MV-4-11 (cell line): ENCODE data around the gene SLC7A9.

ENCODE experiments used
- DNase-seq: peaks from one replicate; lab custom pipeline; 2025; lab: John Stamatoyannopoulos, UW

The SLC7A9 gene

GRCh38 chr19:32824916-32825608 lies 44.5 kb downstream of the SLC7A9 start:
- no peak for DNase-seq

- no peak for DNase-seq
Measured at GRCh38 chr19:32824191-32824751, 45.3 kb downstream of the SLC7A9 start.

GRCh38 chr19:32823747-32824102 lies 45.8 kb downstream of the SLC7A9 start:
- no peak for DNase-seq

- DNase-seq, result no peak
Measured at GRCh38 chr19:32822916-32823746, 46.4 kb downstream of the SLC7A9 start.

- no peak for DNase-seq
Measured at GRCh38 chr19:32819419-32820400, 49.9 kb downstream of the SLC7A9 start.

DNA sequence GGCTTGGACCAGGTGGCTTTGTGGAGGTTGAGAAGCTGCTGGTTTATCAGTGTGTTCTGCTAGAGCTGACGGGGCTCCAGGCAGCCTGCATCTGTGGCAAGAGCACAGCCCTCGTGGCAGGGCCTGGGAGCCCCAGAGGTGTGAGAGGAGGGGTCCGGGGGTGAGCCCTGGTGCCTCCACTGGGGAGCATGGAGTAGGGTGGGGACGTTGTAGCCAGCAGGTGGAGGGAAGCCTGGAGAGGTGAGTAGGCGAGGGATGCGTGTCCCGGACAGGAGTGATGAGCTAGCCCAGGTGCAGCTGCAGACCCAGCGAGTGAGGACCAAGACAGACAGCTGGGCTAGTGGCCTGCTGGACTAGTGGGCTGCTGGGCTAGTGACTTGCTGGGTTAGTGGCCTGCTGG lies 51.0 kb downstream of the SLC7A9 start:
- no peak for DNase-seq

GRCh38 chr19:32817569-32818476 lies 51.7 kb downstream of the SLC7A9 start:
- DNase-seq, result no peak

DNA sequence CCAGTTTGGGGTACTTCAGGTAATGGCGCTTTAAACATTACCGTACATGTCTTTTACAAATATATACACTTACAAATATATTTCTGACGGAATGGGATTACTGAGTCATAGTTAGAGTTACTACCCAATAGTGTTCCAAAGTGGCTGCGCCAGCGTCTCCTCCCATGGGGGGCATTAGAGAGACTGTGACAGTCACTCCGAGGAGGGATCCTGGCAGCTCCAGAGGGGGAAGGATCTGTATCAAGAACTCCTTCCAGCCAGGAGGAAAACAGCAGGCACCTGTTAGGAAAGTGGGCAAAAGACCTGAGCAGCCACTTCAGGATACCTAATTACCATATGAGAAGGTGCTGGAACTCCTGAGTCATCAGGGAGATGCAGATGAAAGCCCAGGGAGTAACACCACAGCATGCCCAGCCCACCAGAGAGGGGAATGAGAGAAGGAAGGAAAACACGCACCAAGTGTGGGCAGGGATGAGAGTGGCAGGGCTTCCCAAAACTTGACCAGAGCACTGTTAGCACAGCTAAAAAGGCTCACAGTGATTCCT lies 52.9 kb downstream of the SLC7A9 start:
- no peak for DNase-seq

DNA sequence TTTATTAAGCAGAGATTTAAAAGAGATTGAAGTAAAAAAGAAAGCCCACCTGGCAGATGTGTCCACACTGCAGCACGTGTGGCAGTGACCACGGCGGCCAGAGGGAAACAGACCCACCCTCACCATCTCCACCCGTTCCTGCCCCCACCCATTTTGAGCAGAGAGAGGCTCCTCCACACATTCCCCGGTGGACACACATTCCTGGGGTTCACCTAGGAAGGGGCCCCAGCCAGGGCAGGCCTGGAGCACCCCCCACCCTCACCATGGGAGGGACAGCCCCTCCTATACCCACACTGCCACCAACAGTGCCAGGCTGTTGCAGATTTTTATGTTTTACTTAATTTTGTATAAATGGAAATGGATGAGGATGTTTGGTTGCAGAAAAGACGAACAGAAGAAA lies 54.9 kb downstream of the SLC7A9 start:
- DNase-seq, result no peak

GRCh38 chr19:32813862-32814425 lies 55.6 kb downstream of the SLC7A9 start:
- DNase-seq, result no peak

DNA sequence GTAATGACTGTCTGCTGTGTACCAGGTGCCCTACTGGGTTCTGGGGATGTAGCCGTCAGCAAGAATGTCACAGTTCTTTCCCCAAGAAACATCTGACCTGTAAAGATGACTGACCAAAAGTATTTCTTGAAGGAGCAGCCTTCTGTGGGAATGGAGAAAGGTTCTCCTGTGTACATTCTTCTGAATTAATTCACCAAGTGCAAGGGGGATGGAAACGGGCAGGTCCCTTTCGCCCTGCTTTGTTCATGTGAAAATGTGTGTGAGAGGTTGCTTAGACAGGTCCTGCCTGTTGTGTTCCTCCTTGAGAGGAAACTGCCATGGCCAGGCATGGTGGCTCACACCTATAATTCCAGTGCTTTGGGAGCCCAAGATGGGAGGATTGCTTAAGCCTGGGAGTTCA lies 57.0 kb downstream of the SLC7A9 start:
- no peak for DNase-seq

GRCh38 chr19:32812036-32812435 lies 57.5 kb downstream of the SLC7A9 start:
- DNase-seq, result no peak

DNA sequence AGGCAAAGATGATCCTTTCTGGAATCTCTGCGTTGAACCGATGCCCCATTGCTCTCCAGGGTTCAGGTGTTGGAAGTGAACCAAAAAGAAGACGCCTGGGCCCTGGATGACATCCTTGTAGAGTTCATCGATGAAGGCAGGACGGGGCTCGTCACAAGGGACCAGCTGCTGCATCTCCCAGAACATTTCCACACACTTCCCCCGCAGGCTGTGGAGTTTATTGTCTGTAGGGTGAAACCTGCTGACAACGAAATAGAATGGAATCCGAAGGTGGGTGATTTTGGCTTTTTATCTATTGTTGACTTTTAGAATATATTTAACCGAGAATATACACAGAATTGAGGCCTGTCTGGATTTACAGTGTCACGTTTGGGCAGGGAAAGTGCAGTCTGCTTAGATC lies 58.4 kb downstream of the SLC7A9 start:
- no peak for DNase-seq

DNA sequence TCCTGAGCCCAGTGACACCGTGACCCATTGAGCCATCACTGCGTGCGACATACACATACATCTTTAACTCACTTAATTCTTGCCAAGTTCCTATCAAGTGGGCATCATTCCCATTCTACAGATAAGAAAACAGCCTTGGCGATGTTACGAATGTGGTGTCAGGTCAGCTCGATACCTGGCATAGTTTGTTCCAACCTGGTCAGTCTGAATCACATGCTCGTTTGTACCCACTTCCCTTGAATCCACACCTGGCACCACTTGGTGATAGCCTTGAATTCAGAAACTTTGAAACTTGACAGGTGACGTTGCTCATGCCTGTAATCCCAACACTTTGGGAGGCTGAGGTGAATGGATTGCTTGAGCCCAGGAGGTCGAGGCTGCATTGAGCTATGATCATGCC lies 59.1 kb downstream of the SLC7A9 start:
- no peak for DNase-seq

DNA sequence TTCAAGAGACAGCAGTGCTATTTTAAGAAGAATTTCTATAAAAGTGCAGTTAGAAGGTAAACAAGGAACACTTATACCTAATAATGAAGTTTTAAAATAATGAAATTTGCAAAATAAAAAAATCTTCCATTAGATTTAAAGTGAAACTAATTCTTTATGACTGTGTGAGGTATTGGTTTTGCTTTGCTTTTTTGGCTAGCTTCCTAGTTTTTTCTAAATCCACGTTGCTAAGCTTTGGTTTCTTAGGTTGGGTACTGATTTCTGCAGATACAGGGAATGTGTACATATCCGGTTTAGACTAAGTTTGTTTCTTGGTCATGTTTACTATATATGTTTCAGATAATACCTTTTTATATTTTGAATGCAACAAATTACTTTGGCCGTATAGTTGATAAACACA lies 59.8 kb downstream of the SLC7A9 start:
- DNase-seq, result no peak

- DNase-seq, result no peak
Measured at GRCh38 chr19:32809254-32809653, 60.3 kb downstream of the SLC7A9 start.

DNA sequence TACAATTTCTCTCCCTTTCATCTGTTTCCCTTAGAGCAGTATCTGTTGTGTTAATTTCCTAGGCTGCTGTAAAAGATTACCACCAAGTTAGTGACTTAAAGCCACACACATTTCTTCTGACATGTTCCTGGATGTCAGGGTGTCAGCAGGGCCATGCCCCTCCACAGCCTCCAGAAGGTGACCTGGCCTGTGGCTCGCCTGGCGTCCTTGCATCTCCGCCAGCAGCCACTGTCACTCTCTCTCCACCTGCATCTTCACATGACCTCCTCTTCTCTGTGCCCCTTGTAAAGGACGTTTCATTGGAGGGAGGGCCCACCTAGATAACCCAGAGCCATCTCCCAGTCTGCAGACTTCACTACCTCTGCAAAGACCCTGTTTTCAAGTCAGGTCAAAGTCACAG lies 61.3 kb downstream of the SLC7A9 start:
- DNase-seq, result no peak

DNA sequence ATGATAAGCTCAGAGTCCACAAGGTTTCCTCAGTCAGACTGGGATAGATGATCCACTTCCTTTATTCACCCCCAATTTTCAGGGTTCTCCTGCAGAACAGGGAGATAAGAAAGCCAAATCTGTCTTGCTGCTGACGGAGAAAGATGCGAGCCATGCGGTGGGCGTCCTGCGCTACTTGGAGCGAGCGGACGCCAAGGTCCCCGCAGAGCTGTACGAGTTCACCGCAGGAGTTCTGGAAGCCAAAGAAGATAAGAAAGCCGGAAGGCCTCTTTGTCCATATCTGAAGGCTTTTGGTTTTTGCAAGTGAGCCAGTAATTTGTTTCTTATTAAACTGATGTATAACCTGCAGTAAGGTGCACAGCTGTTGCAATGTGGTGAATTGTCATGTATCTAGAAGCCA lies 66.7 kb downstream of the SLC7A9 start:
- DNase-seq, result no peak

GRCh38 chr19:32800754-32801153 lies 68.8 kb downstream of the SLC7A9 start:
- no peak for DNase-seq

- no peak for DNase-seq
Measured at GRCh38 chr19:32800191-32800590, 69.4 kb downstream of the SLC7A9 start.
